Epithelial cell of prostate (primary cell): ENCODE results near the gene SPATA2L.
"Not testable (repeated sequence)": the region's sequence is repeated elsewhere in the genome, so short reads cannot be mapped to it uniquely, and the experiment has no call there.

ENCODE experiments used
- DNase-seq: peaks from one replicate; pipeline ENCODE4 v3.0.0-alpha.2; 2011; ENCODE audit warnings: low read depth, low spot score
- H3K27ac ChIP-seq: fragments of 450-650 bp; 2 replicates; pipeline ENCODE4 v1.5.1; 2017; ENCODE audit warnings: mild to moderate bottlenecking

SPATA2L gene

GRCh38 chr16:89667000-89667399 lies 34.5 kb downstream of the SPATA2L start:
- not testable (repeated sequence) for H3K27ac ChIP-seq, DNase-seq

- H3K27ac ChIP-seq, DNase-seq: not testable (repeated sequence)
Measured at GRCh38 chr16:89664238-89664637, 37.3 kb downstream of the SPATA2L start.

DNA sequence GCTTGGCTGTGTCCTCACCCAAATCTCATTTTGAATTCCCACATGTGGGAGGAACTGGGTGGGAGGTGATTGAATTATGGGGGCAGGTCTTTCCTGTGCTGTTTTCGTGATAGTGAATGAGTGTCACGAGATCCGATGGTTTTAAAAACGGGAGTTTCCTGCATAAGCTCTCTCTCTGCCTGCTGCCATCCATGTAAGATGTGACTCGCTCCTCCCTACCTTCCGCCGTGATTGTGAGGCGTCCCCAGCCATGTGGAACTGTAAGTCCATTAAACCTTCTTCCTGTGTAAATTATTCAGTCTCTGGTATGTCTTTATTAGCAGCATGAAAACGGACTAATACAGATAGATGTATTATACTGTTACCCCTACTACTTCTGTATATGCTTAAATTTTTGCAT lies 40.3 kb downstream of the SPATA2L start:
- DNase-seq, result no peak
- H3K27ac ChIP-seq, result no peak overlapping the region

DNA sequence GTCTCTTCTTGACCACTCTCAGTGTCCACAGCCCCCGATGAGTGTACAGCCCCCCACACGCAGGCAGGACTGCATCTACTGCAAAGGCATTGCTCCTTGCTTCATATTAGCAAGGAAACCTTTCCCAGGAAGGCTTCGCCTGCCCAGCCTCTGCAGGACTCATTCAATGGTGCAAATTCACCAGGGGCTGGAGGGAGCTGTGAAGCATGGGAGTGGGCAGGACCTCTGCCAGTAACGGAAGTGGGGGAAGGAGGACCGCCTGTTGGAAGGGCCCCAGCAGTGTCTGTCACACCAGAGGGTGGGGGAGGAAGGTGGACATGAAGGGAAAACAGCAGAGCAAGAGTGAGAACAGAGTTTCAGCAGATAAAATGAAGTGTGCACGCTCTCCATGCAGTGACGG lies 41.4 kb downstream of the SPATA2L start:
- no peak for DNase-seq
- H3K27ac ChIP-seq, result no peak overlapping the region

- DNase-seq, result no peak
- peak overlapping the region; percentile 68 for H3K27ac ChIP-seq
Measured at GRCh38 chr16:89658221-89658879, 43.2 kb downstream of the SPATA2L start.

- H3K27ac ChIP-seq, result peak within 1 kb of the TSS; percentile 68
- peak; percentile 24 for DNase-seq
Measured at GRCh38 chr16:89657442-89658220, 43.9 kb downstream of the SPATA2L start, which contains the start of the genes CHMP1A and SPATA33. CHMP1A (minus strand) TSS chr16:89657708; CDS start chr16:89657588, 120 bp downstream. SPATA33 (plus strand) TSS chr16:89657836; CDS start chr16:89657912, 76 bp downstream.

- H3K27ac ChIP-seq, result peak overlapping the region; percentile 68
- DNase-seq, result no peak
Measured at GRCh38 chr16:89656435-89657121, 44.9 kb downstream of the SPATA2L start.

GRCh38 chr16:89655062-89655643 lies 46.4 kb downstream of the SPATA2L start:
- no peak for DNase-seq
- H3K27ac ChIP-seq, result no peak overlapping the region

DNA sequence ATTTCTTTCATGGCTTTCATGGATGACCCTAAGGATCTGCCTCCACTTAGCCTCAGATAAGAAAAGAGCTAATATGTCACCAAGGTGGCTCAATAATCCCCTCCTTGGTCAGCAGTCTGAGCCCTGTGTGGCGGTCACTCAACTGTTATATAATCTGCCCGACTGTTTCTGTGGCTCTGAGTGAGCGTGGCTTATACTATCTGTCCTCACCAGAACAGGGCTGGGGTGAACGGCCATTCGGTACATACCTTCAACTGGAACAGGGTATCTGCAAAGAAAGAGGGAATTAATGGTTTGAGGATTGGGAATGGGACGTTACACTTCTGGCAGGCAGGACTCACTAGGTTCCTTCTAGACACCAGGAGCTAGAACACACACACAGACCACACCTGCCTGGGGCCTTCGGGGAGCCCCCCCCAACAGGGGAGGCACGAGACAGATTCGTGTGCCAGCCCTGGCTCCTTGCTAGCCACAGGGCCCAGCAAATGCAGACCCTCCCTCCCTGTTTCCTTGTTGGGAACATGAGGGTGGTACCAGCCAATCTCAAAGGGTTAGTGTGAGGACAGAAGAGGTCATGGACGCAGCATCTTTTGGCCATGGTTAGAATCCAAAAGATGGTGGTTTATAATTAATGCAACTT lies 47.7 kb downstream of the SPATA2L start:
- H3K27ac ChIP-seq, result no peak overlapping the region
- DNase-seq, result no peak

DNA sequence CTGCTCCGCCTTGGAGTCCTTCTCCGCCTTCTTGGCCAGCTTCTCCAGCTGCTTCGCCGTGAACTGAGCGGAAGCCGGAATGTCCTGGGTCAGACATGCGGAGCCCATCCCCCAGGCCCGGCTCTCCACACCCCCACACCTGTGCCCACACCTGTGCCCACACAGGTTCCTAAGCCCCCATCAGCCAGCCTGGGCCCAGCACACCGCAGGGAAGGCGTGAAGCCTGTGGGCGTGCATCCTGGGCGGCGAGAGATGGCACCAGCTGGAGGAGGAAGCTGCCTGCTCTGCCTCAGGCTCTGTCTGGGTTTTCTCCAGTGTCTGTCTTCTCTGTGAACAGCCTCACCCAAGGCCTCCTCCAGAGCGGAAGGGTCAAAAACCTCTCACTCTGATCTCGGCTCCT lies 49.9 kb downstream of the SPATA2L start:
- no peak for DNase-seq
- H3K27ac ChIP-seq, result no peak overlapping the region

DNA sequence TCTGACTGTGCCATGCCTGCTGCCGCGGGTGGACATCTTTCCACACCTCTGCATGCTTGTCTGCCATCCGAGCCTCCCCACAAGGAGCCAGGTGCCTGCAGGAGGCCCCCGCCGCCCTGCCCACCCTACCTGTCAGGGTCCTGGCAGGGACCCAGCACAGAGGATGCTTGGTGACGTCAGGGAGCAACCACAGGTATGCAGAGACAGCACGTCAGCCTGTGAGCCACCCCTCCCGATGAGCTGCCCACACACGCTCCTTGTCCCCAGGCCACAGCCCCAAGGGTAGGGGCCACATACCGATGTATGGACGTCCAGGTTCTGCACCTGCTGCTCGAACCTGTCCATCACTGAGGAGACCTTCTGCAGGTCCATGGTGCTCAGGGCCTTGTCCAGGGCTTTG lies 54.6 kb downstream of the SPATA2L start:
- DNase-seq, result peak; percentile 18
- no peak overlapping the region for H3K27ac ChIP-seq
